HG02981 (cell line): ENCODE measurements around the gene PDZRN4.
"Not testable (repeated sequence)": the region's sequence is repeated elsewhere in the genome, so short reads cannot be mapped to it uniquely, and the experiment has no call there.

Source experiments
- ATAC-seq: cut with Tn5 transposase; IDR thresholded peaks from one replicate; pipeline ENCODE4 v1.9.1; 2021; ENCODE audit warnings: mild to moderate bottlenecking, moderate library complexity; ENCODE audit not compliant: unreplicated experiment

PDZRN4 gene

DNA sequence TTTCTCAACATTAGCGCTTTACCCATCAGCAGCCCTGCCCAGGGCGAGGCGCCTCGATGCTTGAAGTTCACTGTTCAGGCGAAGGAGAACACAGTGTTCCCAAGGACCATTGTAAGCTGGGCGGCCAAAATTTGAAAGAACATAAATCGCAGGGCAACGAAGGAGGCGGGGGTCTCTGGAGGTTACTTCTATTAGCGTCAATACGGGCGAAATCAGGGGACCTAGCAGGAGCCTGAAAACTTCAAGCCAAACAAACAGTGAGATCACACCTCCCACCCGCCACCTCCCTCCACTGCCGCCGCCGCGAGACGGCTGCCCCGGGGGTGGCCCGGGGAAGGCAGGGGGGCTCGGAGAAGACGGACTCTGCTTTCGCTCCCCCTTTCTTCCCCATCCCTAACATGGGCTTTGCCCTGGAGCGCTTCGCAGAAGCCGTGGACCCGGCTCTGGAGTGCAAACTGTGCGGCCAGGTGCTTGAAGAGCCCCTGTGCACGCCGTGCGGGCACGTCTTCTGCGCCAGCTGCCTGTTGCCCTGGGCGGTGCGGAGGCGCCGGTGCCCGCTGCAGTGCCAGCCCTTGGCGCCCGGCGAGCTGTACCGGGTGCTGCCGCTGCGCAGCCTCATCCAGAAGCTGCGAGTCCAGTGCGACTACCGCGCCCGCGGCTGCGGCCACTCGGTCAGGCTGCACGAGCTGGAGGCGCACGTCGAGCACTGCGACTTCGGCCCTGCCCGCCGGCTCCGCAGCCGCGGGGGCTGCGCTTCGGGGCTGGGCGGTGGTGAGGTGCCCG is at the start of gene PDZRN4:
TSS of gene PDZRN4 (plus strand) at position 263 of the 783 bp plus-strand sequence.
- no peak for ATAC-seq

DNA sequence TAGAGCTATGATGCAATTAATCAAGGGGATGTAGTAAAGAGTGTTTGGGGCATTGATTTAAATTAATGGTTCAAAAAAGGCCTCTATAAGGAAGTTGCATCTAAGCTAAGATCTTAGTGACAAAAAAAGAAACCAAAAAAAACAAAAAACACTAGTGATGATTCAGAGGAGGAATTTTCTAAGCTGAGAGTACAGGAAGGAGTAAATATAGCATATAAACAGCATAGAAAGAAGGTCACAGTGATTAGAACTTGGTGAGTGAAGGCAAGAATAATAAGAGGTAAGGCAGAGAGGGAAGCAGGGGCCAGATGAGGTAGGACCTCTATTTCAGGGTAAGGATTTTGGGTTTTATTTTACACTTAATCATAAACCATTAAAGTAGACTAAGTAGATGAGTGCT is 48.0 kb upstream of the PDZRN4 start:
- no peak for ATAC-seq

GRCh38 chr12:41141104-41141503 is 47.0 kb upstream of the PDZRN4 start:
- no peak for ATAC-seq

- ATAC-seq: no peak
These were observed 45.7 kb upstream of the PDZRN4 start for GRCh38 chr12:41142376-41142775.

- ATAC-seq: no peak
These were observed 36.3 kb upstream of the PDZRN4 start for GRCh38 chr12:41151793-41152192.

GRCh38 chr12:41162461-41162860 is 25.7 kb upstream of the PDZRN4 start:
- ATAC-seq: no peak

DNA sequence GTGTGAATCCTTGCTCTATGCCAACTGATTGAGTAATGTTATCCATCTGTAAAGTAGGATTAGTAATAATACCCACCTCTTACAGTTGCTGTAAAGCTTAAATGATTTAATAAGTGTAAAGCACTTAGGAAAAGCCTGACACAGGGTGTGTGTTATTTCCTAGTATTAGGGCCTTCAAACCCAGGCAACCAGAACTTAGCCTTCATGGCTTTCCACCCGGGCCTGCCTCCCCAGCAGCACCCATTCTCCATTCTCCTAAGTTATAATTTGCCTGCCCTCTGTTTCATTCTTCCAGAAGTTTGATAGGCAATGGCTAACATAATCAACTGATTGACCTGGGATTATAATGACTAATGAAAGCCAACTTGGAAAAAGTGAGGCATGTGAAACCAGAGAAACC is 20.4 kb upstream of the PDZRN4 start:
- no peak for ATAC-seq

DNA sequence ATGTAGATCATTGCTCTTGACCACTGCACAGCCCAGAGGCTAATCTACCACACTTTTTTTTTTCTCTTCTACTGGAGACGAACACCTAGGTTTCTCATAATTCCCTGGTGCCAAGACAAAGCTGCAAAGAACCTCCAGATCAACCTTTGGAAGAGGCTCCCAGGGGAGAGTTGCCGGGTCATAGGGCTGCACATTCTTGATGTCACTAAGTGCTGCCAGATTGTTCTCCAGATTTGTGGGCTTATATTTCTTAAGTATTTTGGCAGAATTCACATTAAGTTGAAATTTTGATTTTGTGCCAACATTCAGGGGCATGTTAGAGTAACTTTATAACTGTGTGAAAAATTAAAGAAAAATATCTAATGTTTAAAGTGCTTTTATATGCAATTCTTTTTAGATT is 13.5 kb upstream of the PDZRN4 start:
- no peak for ATAC-seq

- not testable (repeated sequence) for ATAC-seq
These were observed 8.6 kb upstream of the PDZRN4 start for GRCh38 chr12:41179507-41179906.

DNA sequence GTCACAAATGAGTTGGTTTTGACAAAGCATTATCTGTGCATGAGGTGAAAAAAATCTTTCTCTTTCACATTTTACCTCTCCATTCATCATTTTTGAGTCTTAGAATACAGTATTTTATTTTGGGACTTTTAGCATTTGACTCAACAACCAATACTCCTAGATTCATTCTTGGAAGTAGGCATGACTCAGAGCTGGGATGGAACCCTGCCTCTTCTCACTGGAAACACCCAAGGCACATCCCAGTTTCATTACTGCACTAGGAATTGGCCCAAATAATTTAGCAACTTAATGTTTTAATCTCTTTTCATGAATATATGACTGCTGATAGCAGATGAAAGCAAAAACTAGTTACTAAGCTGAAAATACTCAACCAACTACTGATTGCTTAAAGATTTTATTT is 3.3 kb upstream of the PDZRN4 start:
- no peak for ATAC-seq

- no peak for ATAC-seq
These were observed 2.1 kb upstream of the PDZRN4 start for GRCh38 chr12:41186026-41186425.

DNA sequence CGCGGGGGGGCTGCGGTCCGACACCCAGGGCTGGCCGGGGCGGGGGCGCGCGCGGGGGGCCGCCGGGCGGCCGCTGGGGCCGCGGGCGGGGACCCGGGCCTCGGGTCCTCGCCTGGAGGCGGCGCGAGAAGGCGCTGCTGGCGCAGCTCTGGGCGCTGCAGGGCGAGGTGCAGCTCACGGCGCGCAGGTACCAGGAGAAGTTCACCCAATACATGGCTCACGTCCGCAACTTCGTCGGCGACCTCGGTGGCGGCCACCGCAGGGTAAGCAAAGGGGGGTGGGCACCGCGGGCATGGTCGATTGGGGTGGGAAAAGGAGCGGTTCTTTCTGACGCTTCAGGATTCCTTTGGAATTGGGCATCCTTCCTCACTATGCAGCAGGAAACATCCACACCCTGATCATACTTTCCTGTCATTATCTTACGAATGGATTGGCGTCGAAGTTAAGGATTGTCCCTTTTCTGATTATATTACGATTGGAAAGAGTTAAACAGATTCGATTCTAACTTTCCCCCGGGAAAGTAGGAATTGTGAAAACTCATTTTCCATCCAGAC is 798 bp downstream of the PDZRN4 start:
- ATAC-seq: no peak

DNA sequence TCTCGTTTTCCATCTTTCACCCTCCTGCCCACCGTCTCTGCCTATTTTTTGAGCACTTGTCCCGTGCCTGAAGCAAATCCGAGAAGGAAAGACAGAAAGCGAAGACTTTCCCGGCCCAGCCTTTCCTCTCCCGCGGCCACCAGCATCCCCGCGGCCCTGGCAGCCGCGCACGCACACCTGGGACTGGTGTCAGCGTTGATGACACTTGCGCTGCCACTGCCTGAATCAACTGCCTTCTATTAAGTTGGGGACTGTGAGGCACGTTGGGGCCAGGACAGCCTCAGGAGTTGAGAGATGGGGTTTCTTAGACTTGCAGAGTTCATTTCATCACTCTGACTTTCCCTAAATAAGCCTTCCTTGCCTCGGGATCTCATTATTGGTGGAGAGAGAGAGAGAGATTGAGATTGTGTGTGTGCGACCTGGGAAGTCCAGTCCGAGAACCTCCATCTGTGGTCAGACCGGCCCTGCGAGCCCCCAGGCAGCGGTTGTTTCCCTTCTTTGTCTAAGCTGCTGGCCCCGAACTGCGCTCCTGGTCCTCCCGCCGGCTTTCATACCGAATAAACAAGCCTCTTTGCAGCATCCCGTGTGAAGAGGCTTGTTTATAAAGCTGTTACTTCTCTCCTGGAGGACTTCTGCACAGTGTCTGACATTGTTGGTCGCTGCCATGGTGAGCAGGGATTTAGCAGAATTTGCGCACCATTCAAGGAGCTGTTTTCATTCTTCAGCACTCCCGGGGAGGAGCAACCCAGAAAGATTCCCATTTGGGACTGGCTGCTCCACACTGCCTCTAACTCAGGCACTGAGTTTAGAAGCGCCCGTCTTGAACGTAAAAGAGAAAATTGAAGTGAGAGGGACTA is 1.5 kb downstream of the PDZRN4 start:
- ATAC-seq: no peak

- no peak for ATAC-seq
These were observed 2.2 kb downstream of the PDZRN4 start for GRCh38 chr12:41190338-41190737.

DNA sequence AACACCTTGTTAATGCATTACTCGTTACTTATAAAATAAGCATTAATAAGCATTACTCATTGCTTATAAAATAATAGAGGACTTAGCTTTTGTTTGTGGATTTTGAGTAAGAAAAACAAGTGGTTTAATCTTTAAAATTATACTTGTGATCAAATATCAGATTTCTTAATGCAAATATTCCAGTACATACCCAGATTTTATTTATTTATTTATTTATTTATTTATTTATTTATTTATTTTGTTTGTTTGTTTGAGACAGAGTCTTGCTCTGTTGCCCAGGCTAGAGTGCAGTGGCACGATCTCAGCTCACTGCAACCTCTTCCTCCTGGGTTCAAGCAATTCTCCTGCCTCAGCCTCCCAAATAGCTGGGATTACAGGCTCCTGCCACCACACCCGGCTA is 3.4 kb downstream of the PDZRN4 start:
- not testable (repeated sequence) for ATAC-seq

DNA sequence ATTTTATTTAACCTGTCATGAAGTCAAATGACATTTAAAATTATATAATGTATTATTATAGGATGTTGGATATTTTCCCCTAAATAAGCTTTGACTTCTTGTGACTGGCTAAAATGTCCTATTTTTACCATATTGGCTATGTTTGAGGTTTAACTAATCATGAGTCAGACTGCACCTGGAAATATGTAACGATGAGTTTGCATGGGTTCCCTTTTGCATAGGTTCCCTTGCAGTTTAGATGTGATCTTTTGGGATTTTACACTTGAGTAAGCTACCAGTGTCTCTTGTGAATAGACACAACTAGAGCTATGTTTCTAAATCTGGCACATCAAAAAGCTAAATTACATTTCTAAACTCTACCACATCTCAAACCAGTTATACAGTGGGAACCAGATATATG is 5.2 kb downstream of the PDZRN4 start:
- ATAC-seq: no peak

GRCh38 chr12:41202051-41202450 is 13.9 kb downstream of the PDZRN4 start:
- no peak for ATAC-seq

DNA sequence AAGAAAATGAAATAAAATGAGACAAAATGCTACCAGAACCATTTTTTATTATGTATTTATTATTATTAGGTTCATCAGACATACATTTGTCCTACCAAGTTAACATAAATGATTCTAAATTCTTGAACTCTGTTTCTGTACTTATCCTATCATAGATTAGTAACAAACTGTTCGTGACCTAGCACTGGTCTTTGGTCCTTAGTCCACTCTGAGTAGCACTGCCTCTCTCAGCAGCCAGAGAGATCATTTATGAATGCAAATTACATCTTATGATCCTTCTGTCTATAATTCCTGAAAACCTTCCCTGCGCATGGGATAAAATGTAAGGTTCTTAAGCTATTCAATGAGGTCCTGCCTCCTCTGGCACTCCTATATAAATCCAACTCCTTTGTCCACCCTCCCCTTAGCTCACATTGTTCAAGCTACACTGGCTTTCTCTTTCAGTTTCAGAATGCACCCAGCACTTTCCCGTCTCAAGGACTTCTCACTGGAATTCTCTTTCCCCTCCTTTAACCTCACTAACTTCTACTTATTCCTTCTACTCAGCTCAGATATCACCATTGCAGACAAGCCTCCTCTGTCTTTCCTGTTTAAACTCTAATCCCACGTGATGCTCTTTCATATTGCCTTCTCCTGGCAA is 17.1 kb downstream of the PDZRN4 start:
- ATAC-seq: no peak

GRCh38 chr12:41206298-41206697 is 18.2 kb downstream of the PDZRN4 start:
- no peak for ATAC-seq

DNA sequence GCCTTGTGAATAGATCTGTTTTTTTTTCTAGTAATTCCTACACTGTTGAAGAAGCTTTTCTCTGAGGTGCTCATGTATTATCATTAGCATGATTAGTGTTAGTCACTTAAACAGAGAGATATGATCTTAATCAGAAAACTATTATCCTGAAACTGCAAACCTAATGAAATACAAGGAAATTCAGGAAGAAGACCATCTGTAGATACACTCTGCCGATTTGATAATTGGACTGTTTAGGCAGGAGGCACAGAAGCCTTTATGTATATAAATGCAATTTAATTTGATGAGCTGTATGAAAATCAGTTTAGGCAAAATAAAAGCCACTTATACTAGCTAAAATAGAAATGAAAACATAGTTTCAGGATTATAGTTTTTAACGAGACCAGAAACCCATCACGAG is 23.3 kb downstream of the PDZRN4 start:
- ATAC-seq: no peak

DNA sequence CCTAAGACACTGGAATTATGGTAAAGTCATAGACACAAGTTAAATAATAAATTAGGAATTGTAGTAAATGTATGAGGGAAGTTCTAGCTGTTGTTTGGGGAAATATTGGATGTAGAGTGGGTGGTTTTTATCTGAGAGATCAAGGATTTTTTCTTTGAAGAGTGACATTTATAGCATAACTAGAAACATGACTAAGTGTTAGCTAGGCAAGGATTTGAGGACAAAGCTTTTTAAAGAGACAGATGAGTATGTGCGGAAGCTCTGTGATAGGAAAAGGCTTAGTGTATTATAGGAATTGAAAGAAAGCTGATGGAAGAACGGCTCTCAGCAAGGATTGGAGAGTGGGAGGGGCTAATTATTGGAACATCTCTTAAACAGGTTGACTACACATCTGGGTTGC is 24.5 kb downstream of the PDZRN4 start:
- no peak for ATAC-seq
